GM12873 (cell line): ENCODE measurements around the gene ENPP6.

Experiments
- CTCF ChIP-seq: IDR thresholded peaks from 2 replicates; pipeline ENCODE4 v1.5.1; 2012; ENCODE audit warnings: low read depth, mild to moderate bottlenecking, moderate library complexity, low read length, control low read depth; ENCODE audit not compliant: insufficient read depth; ENCODE audit errors: missing control alignments

ENPP6 gene

DNA sequence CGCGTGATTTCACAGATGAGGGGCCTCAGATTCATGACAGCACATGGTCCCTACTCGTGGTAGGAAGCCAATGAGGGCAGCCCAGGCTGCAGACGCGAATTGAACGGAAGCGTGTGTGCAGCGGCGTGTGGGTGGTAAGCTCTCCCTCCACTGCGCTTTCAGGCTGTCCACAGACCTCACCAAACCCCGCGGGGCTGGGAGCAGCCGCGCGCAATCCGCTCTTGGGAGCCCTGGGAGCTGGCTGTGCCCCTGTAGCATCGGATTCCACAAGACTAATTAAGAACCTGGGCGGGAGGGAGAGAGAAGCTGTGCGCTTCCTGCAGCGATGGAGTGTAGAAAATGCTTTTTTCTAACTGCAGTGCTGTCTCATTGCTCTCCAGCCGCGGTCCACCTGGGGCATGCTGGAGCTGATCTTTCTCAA lies 177.7 kb downstream of the ENPP6 start:
- no peak for TF ChIP-seq CTCF
